SIG-M5 (cell line): Measurements from ENCODE around the gene BDKRB1.

ENCODE experiments used
- DNase-seq: peaks from one replicate; lab custom pipeline; 2025; lab: John Stamatoyannopoulos, UW

BDKRB1 gene

GRCh38 chr14:96281486-96281885 is 25.5 kb downstream of the BDKRB1 start:
- no peak for DNase-seq

GRCh38 chr14:96284008-96284407 is 28.0 kb downstream of the BDKRB1 start:
- DNase-seq: no peak

DNA sequence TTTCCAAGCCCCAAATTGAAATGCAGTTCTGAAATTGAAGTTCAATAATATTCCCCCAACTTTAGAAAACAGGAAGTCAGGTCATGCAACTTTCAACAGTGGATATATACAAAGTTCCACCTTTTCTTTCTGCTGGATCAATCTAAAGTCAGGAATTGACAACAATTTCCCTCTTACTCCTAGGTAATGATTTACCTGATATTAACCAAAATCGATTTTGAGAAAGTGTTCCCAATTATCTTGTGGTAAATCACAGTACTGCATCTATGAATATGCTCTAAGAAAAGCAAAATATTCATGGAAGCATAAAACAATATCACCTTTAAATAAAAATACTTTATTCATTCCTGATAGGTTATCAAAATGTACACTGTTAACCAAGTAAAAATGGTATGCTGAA is 28.4 kb downstream of the BDKRB1 start:
- no peak for DNase-seq

GRCh38 chr14:96285667-96286066 is 29.7 kb downstream of the BDKRB1 start:
- DNase-seq: no peak

DNA sequence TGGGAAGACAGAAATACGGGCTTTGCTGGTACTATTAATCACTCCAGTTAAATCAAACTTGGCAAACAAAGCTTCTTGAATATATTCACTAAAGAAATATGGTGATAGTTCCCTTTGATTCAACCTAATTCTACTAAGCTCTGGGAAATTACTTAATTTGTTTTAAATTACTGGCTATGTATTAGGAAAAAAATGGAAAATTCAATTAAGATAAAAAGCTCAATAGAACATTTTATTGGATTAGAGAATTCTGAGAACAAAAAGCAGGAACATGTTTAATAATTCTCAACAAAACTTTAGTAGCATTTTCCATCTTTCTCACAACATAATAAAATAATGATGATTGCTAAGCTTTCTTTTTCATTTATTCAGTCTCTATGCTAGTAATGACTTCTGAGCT is 30.2 kb downstream of the BDKRB1 start:
- no peak for DNase-seq

DNA sequence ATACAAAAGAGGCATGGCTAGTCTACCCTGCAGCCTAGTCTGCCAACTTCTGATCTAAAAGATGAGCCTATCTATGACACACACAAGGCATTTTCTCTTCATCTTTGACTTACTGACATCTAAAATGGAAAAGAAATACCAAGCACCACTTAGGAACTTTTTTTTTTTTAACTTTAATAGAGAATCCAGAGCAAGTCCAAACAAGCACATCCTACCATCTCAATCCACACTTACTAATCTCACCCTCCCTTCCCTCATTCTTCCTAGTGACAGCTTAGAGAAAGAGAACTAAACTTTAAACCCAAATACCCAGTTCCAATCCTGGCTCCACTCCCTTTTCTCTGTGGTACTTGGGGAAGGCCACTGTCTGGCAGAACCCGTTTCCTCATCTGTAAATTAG is 31.8 kb downstream of the BDKRB1 start:
- DNase-seq: no peak

DNA sequence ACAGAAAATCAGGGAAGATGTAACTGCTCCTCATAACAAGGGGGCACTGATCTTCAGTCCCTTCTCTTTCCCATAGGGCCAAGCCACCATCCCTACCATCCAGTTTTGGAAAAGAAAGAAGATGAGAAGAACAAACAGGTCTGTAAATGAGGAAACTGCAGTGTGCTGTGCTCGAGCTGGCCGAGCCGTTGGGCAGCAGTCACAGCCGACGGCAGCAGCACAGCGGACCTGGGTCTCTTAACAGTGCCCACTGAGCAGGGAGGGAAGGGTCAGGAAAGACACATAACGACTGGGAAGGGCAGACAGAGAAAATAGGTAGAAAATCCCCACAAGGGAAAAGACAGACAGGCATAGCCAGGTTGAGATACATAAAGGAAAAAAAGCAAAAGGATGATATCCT is 38.2 kb downstream of the BDKRB1 start:
- DNase-seq: no peak

DNA sequence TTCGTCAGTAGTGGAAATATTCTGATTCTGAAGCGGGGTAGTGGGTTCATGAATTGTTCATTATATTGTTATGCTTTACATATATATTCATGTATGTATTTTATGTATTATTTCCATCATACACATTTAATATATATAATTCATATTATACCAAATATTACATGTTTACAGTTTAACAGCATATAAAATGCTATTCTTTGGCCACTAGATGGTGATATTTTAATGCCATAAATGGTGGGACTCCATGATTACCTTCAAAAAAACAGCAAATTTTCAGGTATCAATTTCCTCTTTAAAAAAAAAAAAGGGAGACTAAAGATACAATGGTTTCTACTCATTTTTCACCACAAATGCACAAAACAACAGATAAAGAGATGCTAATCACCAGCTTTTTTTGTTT is 41.0 kb downstream of the BDKRB1 start:
- no peak for DNase-seq

DNA sequence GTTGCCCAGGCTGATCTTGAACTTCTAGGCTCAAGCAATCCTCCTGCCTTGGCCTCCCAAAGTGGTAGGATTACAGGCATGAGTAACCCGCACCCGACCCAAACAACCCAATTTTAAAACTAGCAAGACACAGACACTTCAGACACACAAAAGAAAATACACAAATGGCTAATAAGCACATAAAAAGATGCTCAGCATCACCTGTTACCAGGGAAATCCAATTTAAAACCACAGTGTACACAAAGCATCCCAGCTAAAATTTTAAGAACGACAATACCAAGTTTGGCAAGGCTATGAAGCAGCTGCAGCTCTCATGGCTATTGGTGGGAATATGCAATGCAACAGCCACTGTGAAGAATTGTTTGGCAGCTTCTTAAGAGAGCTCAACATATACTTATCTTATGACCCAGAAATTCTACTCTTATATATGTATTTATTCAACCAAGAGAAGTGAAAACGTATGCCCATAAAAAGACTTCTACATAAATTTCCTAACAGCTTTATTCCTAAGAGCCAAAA is 42.0 kb downstream of the BDKRB1 start:
- no peak for DNase-seq

GRCh38 chr14:96299441-96299840 is 43.4 kb downstream of the BDKRB1 start:
- DNase-seq: no peak

DNA sequence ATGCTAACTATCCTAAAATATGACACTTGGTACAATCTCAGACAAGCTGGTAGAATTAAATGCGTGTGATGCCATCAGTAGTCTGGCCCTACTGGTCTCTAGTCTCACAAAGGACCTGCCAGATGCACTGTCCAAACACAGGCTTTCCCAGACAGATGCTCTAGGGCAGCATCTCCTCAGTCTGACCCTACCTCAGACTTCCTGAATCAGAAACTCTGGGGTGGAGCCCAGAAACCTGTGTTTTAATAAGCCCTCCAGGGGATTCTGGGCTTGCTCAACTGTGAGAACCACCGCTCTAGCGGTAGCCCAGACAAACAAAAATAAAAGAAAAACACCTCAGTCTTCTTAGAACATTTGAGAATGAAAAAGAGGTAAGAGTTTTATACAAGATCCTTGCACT is 48.0 kb downstream of the BDKRB1 start:
- no peak for DNase-seq

- DNase-seq: no peak
These were observed 48.9 kb downstream of the BDKRB1 start for GRCh38 chr14:96304956-96305355.

DNA sequence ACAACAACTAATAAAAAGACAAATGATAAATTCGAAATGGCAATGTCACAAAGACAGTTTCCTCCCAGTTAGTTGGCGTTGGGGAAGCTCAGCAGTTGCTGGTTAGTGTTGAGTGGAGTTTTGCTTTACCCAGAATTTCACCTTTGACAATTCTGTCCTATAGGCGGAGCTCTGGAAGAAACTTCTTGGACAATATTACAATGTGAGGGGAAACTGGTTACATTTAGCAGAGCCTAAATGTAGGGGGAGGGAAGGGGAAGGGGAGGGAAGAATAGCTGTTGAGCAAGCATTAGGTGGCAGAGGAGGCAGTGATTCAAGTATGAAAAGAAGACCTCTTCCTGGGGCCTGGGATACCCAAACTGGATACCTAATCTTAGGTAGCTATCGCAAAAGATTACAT is 51.4 kb downstream of the BDKRB1 start:
- no peak for DNase-seq

DNA sequence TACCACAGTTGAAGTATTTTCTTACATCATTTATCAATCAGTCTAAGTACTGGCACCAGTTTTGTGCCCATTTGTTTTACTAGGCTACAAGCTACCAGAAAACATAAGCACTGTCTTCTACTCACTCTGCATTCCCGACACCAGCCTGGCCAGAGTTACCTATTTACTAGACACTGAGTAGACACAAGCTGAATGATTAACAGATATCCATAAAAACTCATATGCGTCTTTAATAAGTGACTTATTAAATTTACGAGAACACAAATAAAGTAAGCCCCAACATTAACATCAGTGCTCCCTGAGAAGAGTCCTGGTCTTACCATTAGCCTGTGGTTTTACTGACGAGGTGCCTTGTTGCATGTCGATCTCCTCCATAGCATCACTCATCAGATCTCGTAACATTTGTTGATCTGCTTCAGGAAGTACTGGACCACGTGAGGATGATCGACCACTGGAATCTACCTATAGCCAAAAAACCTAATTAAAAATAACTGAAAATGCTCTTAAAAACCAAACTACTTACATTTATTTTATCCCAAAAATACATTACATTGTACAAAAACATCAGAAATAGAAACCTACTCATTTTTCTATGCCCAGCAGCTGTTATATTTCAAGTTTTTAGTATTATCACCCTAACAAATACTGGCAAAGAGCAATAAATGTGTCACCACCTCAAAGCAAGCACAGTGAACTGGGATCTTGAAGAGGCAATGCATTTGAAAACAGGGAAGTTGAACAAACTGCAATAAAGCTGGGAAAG is 53.3 kb downstream of the BDKRB1 start:
- no peak for DNase-seq

DNA sequence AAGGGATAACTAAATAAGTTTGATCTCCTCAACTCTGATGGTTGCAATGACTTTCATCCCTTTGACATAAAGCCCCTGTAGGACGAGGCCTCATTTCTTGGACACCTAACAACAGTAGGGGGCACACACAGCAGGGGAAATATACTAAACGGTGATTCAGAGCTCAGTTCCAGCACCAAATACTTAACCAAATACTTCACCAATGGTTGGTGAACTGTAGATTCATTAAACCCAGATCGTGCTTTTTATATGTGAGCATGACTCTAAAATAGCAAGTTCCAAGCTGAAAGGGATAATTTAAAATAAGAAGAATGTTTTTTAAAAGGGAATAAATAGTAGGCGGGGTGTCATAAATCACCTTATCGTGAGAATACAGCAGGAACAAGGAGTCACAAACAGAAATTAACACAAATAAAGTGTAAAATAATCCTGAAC is 53.9 kb downstream of the BDKRB1 start:
- no peak for DNase-seq

DNA sequence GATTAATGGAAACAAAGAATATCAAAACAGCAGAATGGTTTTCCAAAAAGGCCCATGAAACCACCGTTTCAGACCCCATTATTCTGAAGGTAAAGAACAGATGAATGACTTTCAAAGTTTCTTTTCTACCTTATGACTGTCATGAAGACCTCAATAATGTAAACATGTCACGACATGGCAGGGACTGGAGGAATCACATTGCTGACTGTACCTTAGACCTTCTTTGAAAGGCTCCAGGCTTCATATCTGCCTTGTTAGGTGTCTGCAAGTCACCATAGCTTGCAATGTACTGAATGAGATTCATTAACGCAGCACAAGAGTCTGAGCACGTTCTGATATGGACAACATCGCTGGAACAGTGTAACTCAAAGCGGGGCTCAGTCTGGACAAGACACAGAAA is 54.9 kb downstream of the BDKRB1 start:
- no peak for DNase-seq
